ENCODE results near the gene PLXNA4. TPM values are rescaled to one million over a fixed set of nuclear protein-coding genes. Genes with fewer than 3 reads are reported as not detected.

Gene PLXNA4
- polyA plus RNA-seq, 4 donors: 13.1 to 14.7 (median 13.6) TPM

DNA sequence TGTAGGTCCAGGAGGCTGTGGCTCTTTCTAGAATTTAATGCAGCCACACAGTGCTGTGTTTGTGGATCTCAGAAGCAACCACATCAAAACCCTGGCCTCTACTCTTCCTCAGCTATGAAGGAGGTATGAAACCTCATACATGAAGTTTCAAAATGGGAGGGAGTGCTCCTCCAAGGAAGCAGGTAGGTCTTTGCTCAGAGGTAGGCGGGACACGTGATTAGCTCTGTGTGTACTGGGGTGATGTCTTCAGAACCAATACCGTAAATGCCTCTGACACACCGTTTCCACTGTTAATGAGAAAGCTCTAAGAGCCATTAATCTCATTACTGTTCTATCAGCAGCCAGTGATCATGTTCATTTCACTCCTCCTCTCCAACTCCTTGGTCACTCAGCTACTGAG lies 126.1 kb downstream of the PLXNA4 start:
- no peak for DNase-seq (ENCODE audit: low read depth in 4 of 4, low spot score in 3 of 4)

DNA sequence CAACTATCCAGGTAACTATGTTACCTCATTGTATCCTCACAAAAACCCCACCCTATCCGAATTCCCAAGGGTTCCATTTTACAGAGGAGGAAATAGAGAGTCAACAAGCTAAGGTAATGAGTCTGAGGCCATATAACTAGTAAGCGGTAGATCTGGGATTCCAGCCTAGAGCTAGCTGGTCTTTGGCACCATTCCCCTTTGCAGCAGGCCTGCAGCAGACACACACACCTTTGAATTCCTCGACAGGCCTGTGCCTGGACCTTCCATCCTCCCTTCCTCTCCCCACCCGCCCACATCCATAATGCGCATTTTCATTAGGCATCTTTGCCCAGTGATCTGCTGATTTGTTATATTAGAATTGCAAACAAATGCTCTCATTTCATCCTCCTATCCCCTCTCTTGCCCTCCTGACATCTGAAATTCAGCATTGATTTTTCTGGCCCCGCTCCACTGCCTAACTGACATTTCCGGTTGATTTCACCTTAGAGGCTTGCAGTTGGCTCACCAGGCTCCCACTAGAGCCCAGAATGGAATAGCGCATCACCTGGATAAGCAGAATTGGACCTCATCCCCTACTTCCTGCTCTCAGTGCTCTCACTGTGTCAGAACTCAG lies 129.5 kb downstream of the PLXNA4 start:
- DNase-seq (ENCODE audit: low read depth in 4 of 4, low spot score in 3 of 4): no peak

DNA sequence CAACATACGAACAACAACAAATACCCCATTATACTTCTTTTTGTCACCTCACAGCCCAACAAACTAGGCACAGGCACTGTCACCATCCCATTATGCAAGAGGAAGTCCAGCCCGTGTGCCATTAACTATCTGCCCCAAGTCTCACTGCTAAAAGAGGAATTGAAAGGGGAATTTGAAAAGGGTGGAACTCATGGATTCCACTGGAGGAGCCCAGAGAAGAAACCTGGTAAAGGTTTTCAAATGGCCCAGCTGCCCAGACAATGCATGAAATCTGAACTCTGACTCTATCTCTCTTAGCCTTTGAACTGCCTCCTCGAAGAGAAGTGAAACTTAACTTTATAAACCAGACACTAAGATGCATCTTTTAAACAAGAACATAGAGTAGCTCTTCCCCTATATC lies 130.0 kb downstream of the PLXNA4 start:
- no peak for DNase-seq (ENCODE audit: low read depth in 4 of 4, low spot score in 3 of 4)

DNA sequence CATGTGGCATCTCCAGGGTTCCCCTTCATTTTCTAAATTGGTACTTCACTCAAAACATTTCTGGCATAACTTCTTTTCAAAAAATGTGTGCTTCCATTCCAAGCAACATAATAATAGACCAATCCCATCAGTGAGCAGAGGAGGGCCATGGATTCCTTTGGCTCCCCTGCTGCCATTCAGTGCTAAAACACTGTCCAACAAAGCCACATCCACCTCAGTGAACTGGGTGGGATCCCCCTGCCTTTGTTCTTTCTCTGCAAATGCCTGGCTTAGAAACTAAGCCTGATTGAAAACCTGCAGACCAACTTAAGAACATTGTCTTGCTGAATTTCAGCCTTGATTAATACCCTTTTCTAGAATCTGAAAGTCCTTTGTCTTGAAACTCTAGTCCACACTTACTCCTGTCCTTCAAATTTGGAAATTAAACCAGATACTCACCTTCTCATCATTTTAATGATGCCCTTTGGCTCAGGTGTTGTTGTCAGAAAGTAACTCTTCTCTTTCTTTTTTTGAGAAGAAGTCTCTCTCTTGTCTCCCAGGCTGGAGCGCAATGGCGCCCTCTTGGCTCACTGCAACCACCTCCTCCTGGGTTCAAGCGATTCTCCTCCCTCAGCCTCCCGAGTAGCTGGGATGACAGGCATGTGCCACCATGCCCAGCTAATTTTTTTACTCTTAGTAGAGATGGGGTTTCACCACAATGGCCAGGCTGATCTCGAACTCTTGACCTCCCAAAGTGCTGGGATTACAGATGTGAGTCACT lies 132.3 kb downstream of the PLXNA4 start:
- no peak for DNase-seq (ENCODE audit: low read depth in 4 of 4, low spot score in 3 of 4)

DNA sequence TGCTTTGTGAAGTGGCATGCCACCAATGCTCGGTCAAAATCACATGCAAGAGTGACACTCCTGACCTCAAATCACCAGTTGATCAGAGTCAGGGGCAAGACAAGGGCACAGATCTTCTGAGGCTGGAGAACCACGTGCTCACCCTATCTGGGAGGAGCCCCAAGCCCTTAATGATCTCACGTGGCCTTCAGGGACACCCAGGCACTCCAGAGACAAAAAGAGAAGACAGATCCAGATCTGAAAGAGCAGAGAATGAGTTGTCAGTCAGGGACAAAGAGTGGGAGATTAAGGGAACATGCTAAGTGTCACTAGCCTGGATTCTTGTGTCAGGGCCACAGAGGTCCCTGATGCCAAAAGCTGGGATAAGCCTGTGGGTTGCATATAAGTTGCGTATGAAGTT lies 134.3 kb downstream of the PLXNA4 start:
- no peak for DNase-seq (ENCODE audit: low read depth in 4 of 4, low spot score in 3 of 4)

DNA sequence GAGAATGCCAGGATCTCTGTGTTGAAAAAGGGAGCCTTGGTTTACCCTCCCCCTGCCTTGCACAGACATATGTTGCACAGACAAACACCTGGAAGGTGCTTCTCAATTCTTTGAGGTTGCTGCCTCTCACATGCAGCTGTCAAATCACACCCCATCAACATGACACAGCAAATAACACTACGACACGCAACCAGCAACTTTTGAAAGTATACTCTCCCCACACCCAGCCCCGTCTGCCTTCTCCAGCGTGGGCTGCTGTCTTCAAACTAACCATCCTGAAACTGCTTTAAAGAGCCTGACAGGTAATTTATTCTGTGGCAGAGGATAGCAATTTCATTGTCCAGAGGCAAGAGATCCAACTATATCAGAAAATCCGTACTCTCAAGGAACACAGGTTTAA lies 136.1 kb downstream of the PLXNA4 start:
- DNase-seq (ENCODE audit: low read depth in 4 of 4, low spot score in 3 of 4): no peak

DNA sequence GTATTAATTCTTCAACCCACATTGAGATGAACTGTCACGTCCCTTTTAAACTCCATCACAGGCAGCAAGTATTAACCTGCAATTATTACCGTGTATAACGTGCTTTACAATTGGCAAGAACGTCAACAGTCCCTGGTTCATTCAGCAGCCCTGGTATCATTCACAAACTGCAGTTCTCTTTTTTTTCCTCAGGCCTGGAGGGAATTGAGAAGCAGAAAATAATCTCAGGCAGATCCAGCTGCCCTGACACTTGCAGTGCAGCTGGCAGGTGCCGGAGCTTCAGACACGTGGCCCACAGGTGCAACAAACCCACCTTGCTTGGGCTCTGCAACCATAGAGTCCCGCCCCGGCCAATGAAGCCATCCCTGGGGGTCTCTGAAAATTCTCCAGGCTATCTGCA lies 137.3 kb downstream of the PLXNA4 start:
- no peak for DNase-seq (ENCODE audit: low read depth in 4 of 4, low spot score in 3 of 4)

DNA sequence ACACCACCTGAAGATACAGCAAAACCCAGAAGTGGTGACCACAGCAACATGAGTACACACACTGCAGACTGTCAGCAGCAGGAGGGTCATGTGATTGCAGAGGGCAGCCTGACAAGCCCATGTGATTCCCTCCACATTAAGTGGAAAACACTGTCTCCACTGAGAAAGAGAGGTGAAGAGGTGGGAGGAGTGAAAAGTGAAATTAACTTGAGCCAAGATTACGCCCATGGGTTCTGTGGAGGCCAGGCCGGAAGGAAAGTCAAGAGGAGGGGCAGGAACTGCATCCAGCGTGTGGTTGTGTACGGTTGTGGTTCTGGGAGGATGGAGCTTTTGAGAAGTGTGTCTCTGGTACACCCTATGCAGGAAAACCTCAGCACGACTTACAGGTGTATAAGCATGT lies 138.5 kb downstream of the PLXNA4 start:
- DNase-seq (ENCODE audit: low read depth in 4 of 4, low spot score in 3 of 4): no peak

DNA sequence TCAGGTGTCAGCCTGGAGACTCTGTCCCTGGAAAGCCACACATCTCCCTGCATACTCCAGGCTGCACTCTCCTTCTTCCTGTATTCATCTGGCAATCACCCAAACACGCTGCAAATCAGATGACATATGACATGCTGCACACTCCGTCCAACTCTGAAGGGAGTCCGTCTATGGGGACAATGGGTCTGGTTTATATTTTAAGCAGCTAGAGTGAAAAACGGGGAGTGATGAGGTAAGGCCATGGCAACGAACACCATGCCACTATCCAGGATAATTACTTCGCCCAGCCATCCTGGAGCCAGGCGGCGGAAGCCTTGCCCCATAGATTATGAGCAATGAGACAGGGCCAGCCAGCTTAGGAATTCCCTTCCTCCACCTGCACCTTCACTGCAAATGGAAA lies 140.1 kb downstream of the PLXNA4 start:
- no peak for DNase-seq (ENCODE audit: low read depth in 4 of 4, low spot score in 3 of 4)

DNA sequence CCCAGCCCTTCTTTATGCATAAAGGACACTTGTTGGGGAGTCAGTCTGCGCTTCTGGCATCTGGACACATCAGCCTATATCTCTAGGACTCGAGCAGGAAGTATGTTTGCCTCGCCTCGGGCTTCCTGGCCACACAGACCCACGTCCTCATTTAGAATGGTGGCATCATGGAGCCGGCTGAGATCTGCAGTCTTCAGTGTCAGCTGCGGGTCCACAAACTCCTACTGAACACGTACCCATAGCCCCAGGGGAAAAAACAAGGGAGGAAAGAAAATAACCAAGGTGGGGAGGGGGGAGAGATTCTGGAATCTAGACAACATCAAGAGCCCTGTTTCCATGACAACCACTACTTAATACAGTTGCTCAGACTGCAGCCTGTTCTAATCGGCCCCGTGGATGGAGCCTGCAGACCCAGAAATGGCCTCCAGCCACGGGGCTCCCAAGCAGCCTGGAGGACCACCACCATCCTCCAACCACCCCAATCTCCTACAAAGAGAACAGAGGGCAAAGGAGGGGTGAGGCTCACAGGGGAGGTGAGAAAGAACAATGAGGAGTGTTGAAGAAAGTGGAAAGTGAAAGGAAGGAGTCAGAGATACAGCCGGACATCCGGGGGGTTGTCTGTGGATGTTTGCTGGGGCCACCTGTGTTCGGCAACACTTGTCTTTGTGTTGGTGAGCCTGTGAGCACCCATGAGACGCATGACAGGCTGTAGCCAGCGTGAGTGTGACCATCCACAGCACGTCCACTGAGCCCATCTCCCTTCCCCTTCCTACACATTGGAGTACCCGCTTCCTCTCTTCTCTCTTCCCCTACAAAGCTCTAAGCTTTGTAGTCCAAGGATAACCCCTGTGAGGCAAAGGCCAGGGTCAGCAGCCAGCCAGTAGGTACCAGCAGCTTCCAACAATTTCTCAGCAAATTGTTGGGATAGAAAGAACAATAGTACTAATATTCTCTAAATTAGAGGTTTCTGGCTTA lies 141.0 kb downstream of the PLXNA4 start:
- no peak for DNase-seq (ENCODE audit: low read depth in 4 of 4, low spot score in 3 of 4)

DNA sequence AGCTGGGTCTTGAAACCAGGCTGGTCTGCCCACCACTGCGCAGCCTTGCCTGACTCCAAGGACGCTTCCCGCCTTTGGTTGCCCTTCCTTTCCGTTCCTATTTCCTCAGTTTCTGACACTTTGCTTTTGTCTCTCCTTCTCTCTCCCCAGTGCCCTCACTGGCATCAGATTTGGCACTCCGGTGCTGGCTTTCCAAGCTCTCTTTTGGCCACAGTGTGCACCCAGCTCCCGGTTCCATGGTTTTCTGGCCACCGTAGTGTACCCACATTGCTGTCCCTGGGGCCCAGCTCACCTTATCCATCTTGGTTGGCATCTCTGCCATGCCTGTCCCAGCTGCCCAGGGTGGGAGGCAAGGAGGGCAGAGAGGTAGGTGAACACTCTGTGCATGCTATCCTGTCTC lies 142.2 kb downstream of the PLXNA4 start:
- DNase-seq (ENCODE audit: low read depth in 4 of 4, low spot score in 3 of 4): no peak

DNA sequence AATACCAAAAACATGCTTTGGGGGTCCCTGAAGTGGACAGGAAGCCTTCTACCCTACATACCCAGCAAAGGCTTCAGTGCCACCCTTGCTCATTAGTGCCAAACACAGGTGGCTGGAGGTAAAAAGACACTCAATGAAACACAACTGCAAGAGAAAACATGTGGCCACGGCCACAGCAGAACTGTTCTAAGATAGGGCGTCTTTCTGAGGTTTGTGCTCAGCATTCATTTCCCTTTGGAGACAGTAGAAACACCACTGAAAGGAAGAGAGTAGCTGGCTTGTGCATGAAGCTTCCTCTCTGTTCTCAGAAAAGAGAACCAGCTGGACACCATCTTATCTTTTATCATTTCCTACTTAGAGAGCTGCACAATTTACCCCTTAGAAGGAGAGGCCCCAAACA lies 143.0 kb downstream of the PLXNA4 start:
- DNase-seq (ENCODE audit: low read depth in 4 of 4, low spot score in 3 of 4): no peak

DNA sequence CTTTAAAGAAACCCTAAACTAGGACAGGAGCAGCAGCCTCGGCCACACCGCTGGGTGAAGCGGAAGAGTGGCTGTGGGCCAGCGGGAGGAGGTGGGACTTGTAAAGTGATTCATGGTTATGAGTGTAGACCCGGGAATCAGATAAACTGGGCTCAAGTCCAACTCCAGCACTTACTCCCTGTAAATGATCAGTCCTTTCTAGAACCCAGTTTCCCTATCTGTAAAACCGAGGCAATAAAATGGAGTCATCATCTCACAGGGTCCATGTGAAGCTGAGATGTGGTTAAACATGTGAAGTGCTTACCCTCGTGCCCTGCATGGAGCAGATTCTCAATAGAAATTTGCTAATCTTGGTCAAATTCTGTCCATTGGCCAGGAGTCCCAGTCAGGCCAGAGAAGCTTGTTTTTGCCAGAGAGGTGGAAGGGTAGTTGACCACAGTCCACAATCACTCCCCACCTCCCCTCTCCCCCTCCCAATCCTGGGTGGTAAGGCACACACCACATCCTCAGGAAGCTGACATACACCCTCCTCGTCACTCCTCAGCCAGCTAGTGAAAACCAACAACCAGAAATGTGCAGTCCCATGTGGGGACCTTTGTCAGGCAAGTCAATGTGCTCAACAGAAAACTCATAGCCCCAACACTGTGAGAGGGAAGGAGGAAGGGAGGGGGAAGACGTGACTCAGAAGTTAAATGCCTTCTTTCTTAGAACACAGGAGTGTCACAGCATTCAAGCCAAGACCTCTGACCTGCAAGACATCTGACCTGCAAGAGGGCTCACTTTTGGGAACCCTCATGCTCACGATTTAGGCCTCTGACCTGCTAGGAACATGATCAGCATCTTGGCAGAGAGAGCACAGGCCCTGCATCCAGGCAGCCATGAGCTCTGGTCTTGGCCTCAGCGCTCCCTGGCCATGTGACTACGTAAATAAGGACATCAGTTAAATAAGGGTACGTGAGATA lies 145.1 kb downstream of the PLXNA4 start:
- no peak for DNase-seq (ENCODE audit: low read depth in 4 of 4, low spot score in 3 of 4)

DNA sequence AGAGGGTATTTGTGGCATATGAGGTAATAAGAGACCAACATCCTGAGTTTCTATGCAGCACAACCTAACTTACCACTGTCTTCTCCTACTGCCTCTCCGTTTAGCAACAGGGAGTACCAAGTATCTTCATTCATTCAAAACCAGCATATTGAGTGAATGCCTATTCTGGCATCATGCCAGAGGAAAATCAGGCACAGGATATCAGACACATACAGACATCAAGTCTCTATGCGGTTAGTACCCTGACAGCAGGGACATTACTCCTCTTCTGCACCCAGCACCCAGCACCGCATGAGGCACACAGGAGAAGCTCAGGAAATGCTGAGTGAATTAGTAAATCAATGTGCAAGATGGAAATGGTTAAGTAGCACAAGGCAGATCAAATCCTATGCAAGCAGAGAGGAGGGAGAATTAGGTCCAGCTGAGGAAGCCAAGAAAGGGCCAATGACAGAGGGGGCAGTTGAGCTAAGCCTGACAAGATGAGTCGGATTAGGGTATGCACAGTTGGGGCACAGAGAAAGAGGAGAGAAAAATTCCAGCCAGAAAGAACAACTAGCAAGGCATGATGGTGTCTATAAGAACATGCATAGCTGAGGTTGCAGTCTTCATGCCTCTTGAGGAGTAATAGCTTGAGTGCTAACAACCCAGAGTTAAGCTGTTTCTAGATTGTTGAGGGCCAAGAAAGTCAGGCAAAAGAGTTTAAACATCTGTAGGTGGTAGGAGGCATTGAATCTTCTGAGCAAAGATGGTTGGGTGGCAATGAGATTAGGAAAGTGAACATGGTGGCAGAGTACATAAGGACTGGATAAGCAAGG lies 146.0 kb downstream of the PLXNA4 start:
- DNase-seq (ENCODE audit: low read depth in 4 of 4, low spot score in 3 of 4): no peak

DNA sequence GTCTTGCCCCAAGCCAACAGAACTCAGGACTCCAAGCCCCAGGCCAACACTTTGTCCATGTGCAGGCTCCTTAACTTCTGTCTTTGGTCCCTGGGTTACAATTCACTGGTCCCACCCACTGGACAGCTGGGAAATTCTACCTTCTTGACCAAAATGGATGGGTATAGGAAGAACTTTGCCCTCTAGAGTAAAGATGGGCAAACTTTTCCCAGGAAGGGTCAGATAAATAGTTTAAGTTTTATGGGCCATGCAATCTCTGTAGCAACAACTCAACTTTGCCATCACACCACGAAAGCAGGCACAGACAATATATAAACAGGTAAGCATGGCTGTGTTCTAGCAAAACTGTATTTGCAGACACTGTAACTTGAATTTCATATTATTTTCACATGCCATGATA lies 147.1 kb downstream of the PLXNA4 start:
- no peak for DNase-seq (ENCODE audit: low read depth in 4 of 4, low spot score in 3 of 4)

DNA sequence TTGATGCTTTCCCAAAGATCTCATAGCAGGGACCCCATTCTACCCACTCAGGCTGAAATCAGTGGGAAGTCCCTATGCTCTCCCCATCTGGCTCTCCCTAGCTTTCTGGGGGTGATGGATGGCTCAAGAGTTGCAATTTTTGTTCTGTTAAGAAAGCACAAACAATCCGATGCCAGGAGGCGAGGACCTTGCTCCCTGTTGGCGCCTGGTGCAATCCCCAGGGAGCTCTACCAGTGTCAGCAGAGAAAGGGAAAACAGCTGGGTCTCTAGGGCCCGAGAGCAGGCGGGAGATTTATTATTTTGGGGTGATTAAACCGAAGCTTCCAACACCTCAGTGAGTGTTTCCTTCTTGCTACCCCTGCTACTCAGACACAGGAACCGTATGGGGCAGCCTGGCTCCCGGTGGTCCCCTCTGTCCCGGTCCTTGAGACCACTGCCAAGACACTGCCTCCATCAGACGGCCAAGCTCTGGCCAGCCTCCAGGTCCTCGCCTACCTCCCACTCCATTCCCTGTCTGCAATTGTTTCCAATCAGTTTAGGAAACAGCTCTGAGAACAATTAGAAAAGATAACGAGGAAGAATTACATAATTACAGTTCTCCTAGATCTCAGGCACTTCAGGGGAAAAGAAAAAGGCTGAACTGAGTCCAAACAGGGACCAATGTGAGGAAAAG lies 147.9 kb downstream of the PLXNA4 start:
- DNase-seq (ENCODE audit: low read depth in 4 of 4, low spot score in 3 of 4): no peak

DNA sequence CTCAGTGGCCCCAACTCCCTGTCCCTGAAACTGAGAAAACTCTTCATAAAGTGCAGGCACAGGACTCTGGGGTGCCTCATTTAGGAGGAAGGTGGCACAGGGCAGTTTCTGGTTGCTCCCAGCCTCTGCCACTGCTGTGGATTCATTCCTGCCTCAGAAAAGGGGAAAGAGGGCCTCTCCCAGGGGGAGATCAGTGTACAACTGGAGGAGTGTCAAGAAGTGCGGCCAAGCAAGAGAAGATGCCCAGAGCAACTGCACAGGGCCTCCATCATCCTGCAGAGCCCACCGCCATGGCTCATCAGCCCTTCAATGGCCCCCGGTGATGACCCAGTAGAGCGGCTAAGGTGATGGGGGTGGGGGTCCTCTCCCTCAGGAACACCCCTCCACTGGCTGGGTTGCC lies 150.3 kb downstream of the PLXNA4 start:
- no peak for DNase-seq (ENCODE audit: low read depth in 4 of 4, low spot score in 3 of 4)

DNA sequence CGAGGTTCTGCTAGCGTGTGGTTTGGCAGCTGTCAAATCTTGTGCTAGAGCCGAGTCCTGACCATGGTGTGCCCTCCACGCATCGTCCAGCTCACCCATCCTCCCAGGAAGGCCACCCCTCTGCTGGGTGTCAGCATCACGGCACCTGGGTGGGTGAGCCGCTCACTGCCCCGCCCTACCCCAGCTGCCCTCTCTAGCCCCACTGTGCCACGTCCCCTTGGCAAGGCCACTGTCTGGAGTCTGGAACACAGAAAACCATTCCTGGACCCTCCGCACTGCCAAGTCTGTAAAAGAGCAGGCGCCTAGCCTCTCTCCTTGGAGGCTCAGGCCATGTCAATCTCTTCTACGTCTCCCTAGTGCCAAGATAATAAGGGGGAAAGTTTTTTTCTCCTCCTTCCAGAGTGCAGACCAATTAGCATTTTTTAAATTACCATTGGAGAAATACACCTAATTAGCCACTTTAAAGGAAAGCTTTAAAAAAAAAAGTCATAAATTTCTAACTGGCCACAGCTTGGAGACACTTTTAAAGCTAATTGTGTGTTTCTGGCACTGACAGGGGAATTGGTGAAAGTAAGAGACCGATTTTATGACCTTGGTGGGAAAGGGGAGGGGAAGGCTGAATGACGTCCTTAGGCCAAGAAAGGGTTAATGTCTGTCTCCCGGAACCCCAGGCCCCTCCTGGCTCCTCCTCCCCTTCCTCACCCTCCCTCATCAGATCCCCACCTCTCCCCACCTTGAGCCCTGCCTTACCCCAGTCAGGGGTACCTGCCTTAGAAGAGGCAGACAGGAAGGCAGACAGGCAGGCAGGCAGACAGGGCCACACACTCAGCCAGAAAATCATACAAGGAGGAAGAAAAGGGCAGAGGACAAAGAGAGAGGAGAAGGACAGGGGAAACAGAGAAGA lies 151.2 kb downstream of the PLXNA4 start:
- DNase-seq (ENCODE audit: low read depth in 4 of 4, low spot score in 3 of 4): no peak

Measured in right renal pelvis (tissue), 4 donors.